ENCODE measurements around the gene RABGAP1L.
"Not testable (repeated sequence)": the region's sequence is repeated elsewhere in the genome, so short reads cannot be mapped to it uniquely, and the experiment has no call there.

Gene RABGAP1L

DNA sequence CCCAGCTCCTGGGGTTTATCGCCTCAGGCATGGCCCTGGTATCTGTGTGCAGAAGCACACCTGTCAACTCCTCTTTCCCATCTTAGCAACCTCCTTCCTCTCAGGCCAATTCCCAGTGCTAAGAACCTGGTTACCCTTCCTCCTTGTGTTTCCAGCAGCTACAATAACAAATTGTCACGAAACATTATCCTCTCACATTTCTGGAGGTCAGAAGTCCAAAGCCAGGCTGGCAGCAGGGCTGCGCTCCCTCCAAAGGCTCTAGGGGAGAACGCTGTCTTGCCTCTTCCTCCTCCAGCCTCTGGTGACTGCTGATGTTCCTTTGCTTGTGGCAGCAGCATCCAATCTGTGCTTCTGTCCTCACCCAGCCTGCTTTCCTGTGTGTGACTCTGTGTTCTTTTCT is 874.6 kb downstream of the RABGAP1L start:
- DNase-seq, result no peak
- H3K4me1 Mint-ChIP-seq, result peaks cover 7% of the 10 kb centered on the region
- H3K36me3 Mint-ChIP-seq, result no peaks in the 10 kb centered on the region
- H3K4me3 Mint-ChIP-seq, result no peak overlapping the region
- CTCF ChIA-PET, result interaction anchor here (1.6 kb wide), 1 partner anchor 91 kb away, joined by 4 read pairs; no protein-coding TSS in a partner anchor
- H3K9me3 Mint-ChIP-seq, result no peaks in the 10 kb centered on the region
- no peak overlapping the region for H3K27ac Mint-ChIP-seq
- H3K27me3 Mint-ChIP-seq, result peaks cover 4% of the 10 kb centered on the region

DNA sequence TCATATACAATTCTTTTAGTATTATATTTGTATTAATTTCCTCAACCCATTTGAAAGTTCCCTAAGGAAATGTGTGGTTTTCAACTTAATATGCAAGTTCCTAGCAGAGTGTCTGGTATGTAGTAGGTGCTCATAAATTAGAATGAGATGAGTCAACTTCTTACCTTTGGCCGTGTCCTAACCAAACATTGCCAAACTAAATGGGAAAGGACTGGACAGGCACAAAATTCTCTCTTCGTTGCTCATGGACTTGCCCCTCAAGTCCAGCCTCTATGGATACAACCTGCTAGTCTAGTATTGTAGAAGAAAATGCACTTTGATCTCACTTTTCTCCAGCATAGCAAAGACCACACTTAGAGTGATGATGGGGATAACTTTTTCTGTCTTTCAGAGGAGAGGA is 875.5 kb downstream of the RABGAP1L start:
- no peak overlapping the region for H3K4me3 Mint-ChIP-seq
- no peak for DNase-seq
- no peaks in the 10 kb centered on the region for H3K9me3 Mint-ChIP-seq
- peaks cover under 1% of the 10 kb centered on the region for H3K4me1 Mint-ChIP-seq
- no peak overlapping the region for H3K27ac Mint-ChIP-seq
- H3K36me3 Mint-ChIP-seq, result no peaks in the 10 kb centered on the region
- H3K27me3 Mint-ChIP-seq, result peaks cover 8% of the 10 kb centered on the region
- CTCF ChIA-PET, result no interaction called here

DNA sequence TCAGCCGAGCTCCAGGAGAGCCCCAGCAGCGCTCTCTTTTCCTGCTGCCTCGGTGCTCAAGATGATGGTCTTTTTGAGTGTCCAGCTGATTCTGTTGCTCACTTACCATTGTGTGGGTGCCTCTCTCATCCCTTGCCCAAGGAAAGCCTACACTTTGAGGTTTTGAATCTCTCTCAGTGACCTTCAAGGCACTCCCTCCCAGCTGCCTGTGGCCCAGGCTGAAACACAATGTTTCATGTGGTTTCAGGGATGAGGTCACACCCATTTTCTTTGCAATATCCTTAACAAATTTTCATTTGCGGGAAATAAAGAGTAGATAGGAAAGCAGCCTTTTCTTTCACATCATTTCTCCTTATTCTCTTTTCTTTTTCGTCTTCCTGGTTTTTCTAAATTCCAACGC is 876.5 kb downstream of the RABGAP1L start:
- H3K4me3 Mint-ChIP-seq, result no peak overlapping the region
- CTCF ChIA-PET, result interaction anchor here (1.2 kb wide), 1 partner anchor 89 kb away, joined by 7 read pairs; no protein-coding TSS in a partner anchor
- peaks cover 16% of the 10 kb centered on the region for H3K27me3 Mint-ChIP-seq

DNA sequence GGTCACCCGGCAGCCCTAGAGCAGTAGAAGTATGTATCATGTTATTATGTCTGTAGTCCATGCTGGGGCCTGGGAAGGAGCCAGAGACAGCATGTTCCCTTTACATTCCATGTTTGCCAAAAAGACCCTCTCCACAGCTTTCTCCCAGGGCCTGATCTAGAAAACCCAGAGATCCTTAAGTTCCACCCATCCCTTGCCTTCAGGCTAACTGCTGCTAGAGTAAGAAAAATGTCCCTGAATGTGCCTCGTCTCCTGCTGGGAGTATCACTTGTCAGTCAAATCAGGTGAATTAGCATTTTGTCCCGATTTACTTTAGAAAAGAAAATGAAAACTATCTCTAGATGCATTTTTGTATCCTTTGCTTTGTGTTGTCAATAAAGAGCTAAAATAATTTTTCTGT is 877.2 kb downstream of the RABGAP1L start:
- Mint-ChIP-seq H3K4me3 (no peak overlapping the region), H3K36me3 (no peaks in the 10 kb centered on the region), H3K9me3 (no peaks in the 10 kb centered on the region), H3K27ac (no peak overlapping the region), H3K27me3 (peaks cover 16% of the 10 kb centered on the region), H3K4me1 (no peaks in the 10 kb centered on the region)
- DNase-seq, result no peak
- CTCF ChIA-PET, result interaction anchor here (1.2 kb wide), 1 partner anchor 89 kb away, joined by 7 read pairs; no protein-coding TSS in a partner anchor

More for the DNA sequence above, 876.5 kb downstream of the RABGAP1L start:
- DNase-seq, result no peak
- Mint-ChIP-seq H3K9me3 (no peaks in the 10 kb centered on the region), H3K36me3 (no peaks in the 10 kb centered on the region), H3K27ac (no peak overlapping the region), H3K4me1 (no peaks in the 10 kb centered on the region)

DNA sequence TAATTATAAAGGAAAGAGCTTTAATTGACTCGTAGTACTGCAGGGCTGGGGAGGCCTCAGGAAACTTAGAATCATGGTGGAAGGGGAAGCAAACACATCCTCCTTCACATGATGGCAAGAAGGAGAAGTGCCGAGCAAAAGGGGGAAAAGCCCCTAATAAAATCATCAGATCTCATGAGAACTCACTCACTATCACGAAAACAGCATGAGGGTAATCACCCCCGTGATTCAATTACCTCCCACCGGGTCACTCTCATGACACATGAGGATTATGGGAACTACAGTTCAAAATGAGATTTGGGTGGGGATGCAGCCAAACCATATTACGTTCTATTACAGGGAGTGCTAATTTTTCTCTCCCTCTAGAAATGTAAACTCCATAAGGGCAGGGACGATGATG is 878.1 kb downstream of the RABGAP1L start:
- CTCF ChIA-PET, result no interaction called here
- Mint-ChIP-seq H3K9me3 (no peaks in the 10 kb centered on the region), H3K27me3 (peaks cover 16% of the 10 kb centered on the region), H3K4me3 (no peak overlapping the region), H3K4me1 (no peaks in the 10 kb centered on the region), H3K36me3 (no peaks in the 10 kb centered on the region), H3K27ac (no peak overlapping the region)
- no peak for DNase-seq

DNA sequence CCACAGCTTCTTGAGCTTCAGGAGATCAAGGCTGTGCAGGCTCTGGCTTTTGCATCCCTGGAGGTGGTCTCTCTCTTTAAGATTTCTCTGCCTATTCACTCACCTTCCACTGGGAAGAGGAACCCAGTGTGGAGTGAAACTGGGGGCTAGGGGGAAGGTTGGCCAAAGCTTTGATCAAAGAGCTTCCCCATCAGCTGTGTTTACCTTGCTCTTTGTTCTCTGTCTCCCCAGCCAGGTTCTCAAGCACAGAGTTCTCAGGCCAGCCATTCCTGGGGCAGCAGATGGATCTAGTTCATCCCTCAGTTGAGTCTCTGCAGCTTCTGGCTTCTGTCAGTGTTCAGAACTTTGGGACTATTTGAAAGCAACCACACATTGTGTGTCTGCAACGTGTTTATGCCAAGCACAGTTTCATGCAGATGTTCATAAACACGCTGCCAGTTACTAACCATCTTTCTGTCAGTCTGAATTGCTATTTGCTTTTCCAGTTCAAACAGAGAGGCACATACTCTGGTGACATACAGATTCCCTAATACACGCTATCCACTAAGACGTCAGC is 881.1 kb downstream of the RABGAP1L start:
- CTCF ChIA-PET, result interaction anchor here (1.6 to 1.8 kb wide), 2 partner anchors 11 to 85 kb away, joined by 7 read pairs; no protein-coding TSS in a partner anchor
- no peak overlapping the region for H3K27ac Mint-ChIP-seq
- peaks cover 18% of the 10 kb centered on the region for H3K27me3 Mint-ChIP-seq
- no peaks in the 10 kb centered on the region for H3K9me3 Mint-ChIP-seq
- H3K36me3 Mint-ChIP-seq, result no peaks in the 10 kb centered on the region
- H3K4me1 Mint-ChIP-seq, result no peaks in the 10 kb centered on the region
- no peak overlapping the region for H3K4me3 Mint-ChIP-seq
- no peak for DNase-seq

DNA sequence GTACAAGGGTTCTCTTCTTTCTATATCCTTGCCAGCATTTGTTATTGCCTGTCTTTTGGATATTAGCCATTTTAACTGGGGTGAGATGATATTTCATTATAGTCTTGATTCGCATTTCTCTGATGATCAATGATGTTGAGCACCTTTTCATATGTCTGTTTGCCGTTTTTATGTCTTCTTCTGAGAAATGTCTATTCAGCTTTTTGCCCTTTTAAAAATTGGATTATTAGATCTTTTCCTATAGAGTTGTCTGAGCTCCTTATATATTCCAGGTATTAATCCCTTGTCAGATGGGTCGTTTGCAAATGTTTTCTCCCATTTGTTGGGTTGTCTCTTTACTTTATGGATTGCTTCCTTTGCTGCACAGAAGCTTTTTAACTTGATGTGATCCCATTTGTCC is 883.3 kb downstream of the RABGAP1L start:
- Mint-ChIP-seq H3K36me3 (no peaks in the 10 kb centered on the region), H3K27me3 (peaks cover 18% of the 10 kb centered on the region), H3K27ac (no peak overlapping the region), H3K9me3 (no peaks in the 10 kb centered on the region), H3K4me3 (no peak overlapping the region), H3K4me1 (no peaks in the 10 kb centered on the region)
- CTCF ChIA-PET, result interaction anchor here (1.3 kb wide), 1 partner anchor 15 kb away, joined by 3 read pairs; no protein-coding TSS in a partner anchor
- DNase-seq, result no peak

DNA sequence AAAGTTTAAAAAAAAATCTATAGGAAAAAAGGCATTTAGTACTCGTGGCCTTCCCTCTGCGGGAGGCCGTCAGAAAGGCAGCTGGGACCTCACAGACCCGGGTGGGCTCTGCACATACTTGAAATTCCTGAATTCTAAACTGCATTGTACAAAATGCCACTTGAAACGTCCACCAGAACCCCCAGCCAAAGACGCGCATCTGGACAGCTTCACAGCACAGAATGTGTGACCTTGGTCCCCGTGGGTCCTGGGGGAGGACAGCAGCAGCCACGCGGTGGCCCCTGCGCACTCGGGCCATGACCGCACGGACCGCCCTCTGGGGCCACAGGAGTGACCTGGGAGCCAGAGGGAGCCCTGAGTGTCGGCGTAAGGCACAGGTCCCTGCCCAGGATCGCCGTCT is 884.5 kb downstream of the RABGAP1L start:
- no peak overlapping the region for H3K4me3 Mint-ChIP-seq
- CTCF ChIA-PET, result no interaction called here
- no peak for DNase-seq

DNA sequence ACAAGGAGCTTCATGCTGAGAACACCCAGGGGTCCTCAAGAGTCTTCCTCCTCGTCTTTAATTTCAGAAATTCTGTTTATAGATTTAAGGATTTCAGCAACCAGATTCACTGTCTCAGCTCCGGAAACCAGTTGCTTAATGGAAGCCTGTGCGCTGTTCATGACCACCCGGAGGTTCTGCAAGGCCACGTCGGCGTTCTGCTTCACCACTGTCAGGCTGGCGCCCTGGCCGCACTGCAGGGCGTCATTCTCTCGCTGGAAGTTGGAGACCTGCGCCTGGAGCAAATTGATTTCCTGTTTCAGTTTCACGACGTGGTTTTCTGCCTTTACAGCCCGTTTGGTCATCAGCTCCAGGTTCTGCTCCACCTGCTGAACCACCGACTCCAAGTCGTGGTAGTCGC is 885.3 kb downstream of the RABGAP1L start:
- H3K36me3 Mint-ChIP-seq, H3K27ac Mint-ChIP-seq, H3K9me3 Mint-ChIP-seq, H3K4me3 Mint-ChIP-seq, DNase-seq, H3K4me1 Mint-ChIP-seq: not testable (repeated sequence)
- CTCF ChIA-PET, result interaction anchor here (0.7 kb wide), 1 partner anchor 356 kb away, joined by 4 read pairs; no protein-coding TSS in a partner anchor
- H3K27me3 Mint-ChIP-seq, result peaks cover 22% of the 10 kb centered on the region

More for the DNA sequence above, 884.5 kb downstream of the RABGAP1L start:
- Mint-ChIP-seq H3K4me1 (no peaks in the 10 kb centered on the region), H3K9me3 (no peaks in the 10 kb centered on the region), H3K27me3 (peaks cover 18% of the 10 kb centered on the region), H3K27ac (no peak overlapping the region), H3K36me3 (no peaks in the 10 kb centered on the region)

Measured in activated naive CD4-positive, alpha-beta T cell treated with anti-CD3 and anti-CD28 coated beads, Interleukin-2, amount 10 ng/mL, durations not matched to agents 7 days and 5 days (primary cell).